HL-60 (cell line): ENCODE measurements around the gene ARHGAP33.

Experiments
- DNase-seq, 2 experiments: peaks; one replicate each; pipeline ENCODE4 v3.0.0-alpha.2; 2010 to 2020; ENCODE audit warnings: low read depth in 1 of 2, low spot score in 1 of 2
- H3K27ac ChIP-seq: fragments of 250-450 bp; sonication (Bioruptor Pico); replicated peaks from 2 replicates; pipeline ENCODE4 v1.5.1; 2020; ENCODE audit warnings: mild to moderate bottlenecking, moderate library complexity
- H3K27me3 ChIP-seq: fragments of 250-450 bp; sonication (Bioruptor Pico); 2 replicates; pipeline ENCODE4 v1.5.1; 2021; ENCODE audit warnings: mild to moderate bottlenecking, moderate library complexity; ENCODE audit not compliant: insufficient read depth, poor library complexity, severe bottlenecking
- H3K4me3 ChIP-seq: replicated peaks from 2 replicates; pipeline ENCODE4 v1.5.1; 2011; ENCODE audit warnings: mild to moderate bottlenecking, control low read depth, low read length; ENCODE audit not compliant: insufficient read depth
- CTCF ChIP-seq: IDR thresholded peaks from one replicate; pipeline ENCODE4 v1.5.1; 2011; ENCODE audit warnings: low read length, control low read depth, inconsistent platforms; ENCODE audit not compliant: insufficient read depth
- GABPA ChIP-seq: IDR thresholded peaks from 2 replicates; pipeline ENCODE4 v1.6.1; 2012; ENCODE audit warnings: low read depth
- POLR2AphosphoS5 ChIP-seq: IDR thresholded peaks from 2 replicates; pipeline ENCODE4 v1.6.1; 2012; ENCODE audit warnings: low read depth
- REST ChIP-seq: IDR thresholded peaks from 2 replicates; pipeline ENCODE4 v1.6.1; 2012; ENCODE audit warnings: low read depth; ENCODE audit not compliant: insufficient replicate concordance
- SPI1 ChIP-seq: IDR thresholded peaks from 2 replicates; pipeline ENCODE4 v1.6.1; 2012; ENCODE audit warnings: low read depth, mild to moderate bottlenecking, borderline replicate concordance

The ARHGAP33 gene

GRCh38 chr19:35736913-35737886 is 38.2 kb upstream of the ARHGAP33 start:
- no peak for DNase-seq
- no peaks in the 10 kb centered on the region for H3K27me3 ChIP-seq
- no peak for TF ChIP-seq SPI1
- 0 out of 2 replicates have a peak, but pooled peaks have one; percentile 3 for TF ChIP-seq POLR2AphosphoS5
- no peak overlapping the region for H3K4me3 ChIP-seq
- H3K27ac ChIP-seq: no peak overlapping the region

GRCh38 chr19:35738021-35738886 is 37.1 kb upstream of the ARHGAP33 start:
- Histone ChIP-seq H3K27me3 (no peaks in the 10 kb centered on the region), H3K27ac (no peak overlapping the region), H3K4me3 (no peak overlapping the region)
- no peak for DNase-seq
- TF ChIP-seq SPI1 (no peak), REST (no peak), POLR2AphosphoS5 (no peak), GABPA (no peak), CTCF (no peak)

GRCh38 chr19:35738887-35739229 is 36.5 kb upstream of the ARHGAP33 start:
- H3K4me3 ChIP-seq: no peak overlapping the region
- no peak for TF ChIP-seq POLR2AphosphoS5
- no peak for TF ChIP-seq SPI1
- DNase-seq: no peak
- no peak overlapping the region for H3K27ac ChIP-seq
- no peaks in the 10 kb centered on the region for H3K27me3 ChIP-seq

GRCh38 chr19:35739275-35740107 is 35.9 kb upstream of the ARHGAP33 start:
- Histone ChIP-seq H3K27me3 (no peaks in the 10 kb centered on the region), H3K27ac (no peak overlapping the region; the same call in 1 of the 2 replicates), H3K4me3 (peak overlapping the region; percentile 63)
- TF ChIP-seq CTCF: no peak
- TF ChIP-seq REST: no peak
- no peak for TF ChIP-seq GABPA
- TF ChIP-seq POLR2AphosphoS5: peak; percentile 38; the same call in 1 of the 2 replicates
- no peak for TF ChIP-seq SPI1
- DNase-seq: no peak
